ENCODE data around the gene LRRC45.

DNA sequence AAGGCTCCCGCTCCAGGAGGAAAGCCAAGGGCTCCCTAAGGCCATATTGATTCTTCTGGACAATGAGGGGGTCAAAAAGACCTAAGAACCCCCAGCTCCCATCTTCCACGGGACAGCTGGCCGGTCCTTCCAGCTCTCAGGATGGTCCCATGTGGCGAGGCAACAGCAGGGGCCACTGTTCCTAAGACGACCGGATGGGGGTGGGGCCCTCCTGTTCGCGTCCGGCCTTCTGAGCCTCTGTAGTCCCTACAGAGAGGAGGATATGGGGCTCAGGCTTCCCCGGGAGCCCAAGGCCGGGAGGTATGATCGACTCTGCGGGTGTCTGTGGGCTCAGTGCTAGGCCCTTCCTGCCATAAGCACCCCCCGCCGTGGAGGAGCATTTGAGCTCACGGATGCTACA, 20.4 kb downstream of the LRRC45 start:
- no peak for TF ChIP-seq POLR2A (IDR thresholded peaks at IDR 0.05)
- no peak for TF ChIP-seq CTCF (IDR thresholded peaks at IDR 0.05)

Measured in uterus (tissue), 2 donors.